HK-2 (cell line): ENCODE results near the gene DNAJC8.

Source experiments
- DNase-seq: peaks from one replicate; pipeline ENCODE4 v3.0.0-alpha.2; 2018; ENCODE audit not compliant: unreplicated experiment

The DNAJC8 gene

DNA sequence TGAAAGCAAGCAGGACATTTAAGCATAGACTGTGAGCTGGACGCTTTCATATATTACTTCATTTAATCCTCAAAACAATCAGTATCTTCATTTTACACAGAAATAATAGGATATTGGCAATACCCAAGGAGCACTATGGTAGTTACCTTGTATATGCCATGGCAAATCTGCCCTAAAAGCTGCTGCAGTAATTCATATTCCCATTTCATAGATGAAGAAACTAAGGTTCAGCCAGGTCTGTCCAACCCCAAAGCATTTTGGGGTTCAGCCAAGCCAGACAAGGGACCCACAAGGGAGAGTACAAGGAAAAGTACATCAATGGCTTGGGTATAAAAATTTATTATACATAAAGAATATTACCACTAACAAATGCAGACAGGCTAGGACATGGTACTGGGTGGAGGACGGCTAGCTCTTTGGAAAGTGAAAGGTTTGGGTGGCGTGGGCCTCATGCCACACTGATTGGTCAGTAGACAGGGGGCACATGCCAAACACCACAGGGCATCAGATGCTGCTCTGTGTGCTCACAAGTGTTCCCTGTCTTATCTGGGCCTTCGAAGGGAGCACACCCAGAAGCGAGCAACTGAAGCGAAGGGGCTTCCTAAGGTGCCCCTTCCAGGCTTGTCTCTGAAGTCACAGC lies 32.5 kb downstream of the DNAJC8 start:
- no peak for DNase-seq

DNA sequence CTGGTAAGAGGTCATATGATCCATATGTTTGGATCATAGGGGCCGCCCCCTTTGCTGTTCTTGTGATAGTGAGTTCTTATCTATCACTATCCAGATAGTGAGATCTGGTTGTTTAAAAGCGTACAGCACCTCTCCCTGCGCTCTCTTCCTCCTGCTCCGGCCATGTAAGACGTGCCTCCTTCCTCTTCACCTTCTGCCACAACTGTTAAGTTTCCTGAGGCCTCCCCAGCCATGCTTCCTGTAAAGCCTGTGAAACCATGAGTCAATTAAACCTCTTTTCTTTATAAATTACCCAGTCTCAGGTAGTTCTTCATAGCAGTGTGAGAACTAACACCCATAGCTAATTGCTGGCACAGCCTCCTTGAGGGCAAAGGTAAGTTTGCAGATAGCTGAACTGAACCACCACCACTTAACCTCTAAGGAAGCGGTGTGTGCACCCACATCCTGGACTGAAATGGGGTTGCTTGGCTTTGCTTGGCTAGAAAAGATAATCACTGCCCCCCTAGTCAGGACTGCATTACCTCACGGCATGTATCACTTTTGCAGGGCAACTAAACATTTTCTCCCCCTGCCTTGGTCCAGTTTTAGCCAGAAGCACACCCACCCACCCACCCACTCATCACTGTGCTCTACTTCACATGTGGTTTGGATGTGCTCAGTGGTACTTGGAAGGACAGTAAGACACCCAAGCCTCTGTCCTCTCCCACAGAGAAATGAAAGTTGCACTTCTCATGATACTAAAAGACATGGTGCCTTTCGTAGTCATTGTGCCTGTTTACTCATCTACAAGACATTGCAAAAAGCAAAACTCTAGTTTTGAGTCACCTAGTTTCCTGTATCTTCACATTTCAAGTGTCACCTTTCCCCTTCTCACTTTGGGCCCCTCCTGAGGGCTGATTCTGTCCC lies 33.2 kb downstream of the DNAJC8 start:
- no peak for DNase-seq

DNA sequence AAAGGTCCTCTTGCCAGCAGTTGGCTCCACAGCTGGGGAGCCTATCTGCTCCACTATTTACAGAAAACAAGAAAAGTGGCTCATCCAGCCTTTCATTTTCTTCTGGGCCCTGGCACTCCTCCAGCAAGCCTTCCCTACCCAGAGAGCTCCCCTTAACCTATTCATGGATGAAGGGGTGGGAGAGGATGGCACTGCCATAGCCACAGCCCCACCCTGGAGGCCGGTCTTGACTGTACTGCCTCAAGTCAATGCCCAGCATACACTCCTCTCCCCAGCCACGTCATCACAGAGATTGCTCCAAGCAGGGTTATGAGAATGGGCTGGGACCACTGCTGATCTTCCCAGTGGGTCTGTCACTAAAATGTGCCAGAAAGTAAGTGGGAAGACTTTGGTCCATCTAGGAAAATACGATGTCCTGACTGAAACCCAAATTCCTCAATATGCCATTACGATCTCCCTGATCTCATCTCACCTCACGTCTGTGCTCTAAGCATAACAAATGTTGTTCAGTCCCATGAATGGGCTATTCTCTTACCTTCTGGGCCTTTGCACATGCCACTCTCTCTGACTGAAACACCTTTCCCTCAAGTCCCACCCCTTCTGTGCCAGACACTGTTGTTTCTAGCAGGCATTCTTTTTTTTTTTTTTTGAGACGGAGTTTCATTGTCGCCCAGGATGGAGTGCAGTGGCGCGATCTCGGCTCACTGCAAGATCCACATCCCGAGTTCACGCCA lies 35.0 kb downstream of the DNAJC8 start:
- DNase-seq: no peak

DNA sequence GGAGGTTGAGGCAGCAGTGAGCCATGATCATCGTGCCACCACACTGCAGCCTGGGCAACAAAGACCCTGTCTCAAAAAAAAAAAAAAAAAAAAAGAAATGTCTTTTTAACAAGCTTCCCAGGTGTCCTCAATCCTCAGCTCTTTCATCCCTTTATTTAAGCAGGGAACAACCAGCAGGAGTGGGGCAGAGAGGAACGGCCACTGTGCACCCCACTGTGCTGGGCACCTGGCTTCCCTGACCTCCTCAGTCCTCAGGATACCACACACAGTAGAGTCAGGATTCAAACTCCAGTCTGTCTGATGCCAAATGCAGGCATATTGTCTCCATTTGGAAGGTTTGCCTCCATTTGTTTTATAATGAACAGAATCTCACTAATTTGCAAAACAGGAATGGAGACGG lies 36.5 kb downstream of the DNAJC8 start:
- no peak for DNase-seq

DNA sequence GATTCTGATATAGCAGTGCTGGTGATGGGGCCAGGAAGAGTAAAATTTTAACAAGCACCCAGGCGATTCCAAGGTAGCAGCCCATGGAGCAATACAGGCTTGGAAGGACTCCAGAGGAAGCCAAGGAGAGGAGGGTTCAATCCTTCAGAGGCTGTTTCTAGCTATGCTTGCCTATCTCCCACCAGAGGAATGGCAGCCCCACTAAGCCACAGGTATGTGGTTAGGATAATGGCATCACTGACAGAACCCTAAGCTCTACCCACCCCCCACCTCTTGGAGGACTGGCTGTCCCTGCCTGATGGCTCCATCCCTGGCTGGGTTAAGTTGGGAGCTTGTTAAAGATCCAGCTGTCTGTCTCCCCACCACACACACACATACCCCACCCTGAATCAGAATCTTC lies 37.0 kb downstream of the DNAJC8 start:
- DNase-seq: no peak

DNA sequence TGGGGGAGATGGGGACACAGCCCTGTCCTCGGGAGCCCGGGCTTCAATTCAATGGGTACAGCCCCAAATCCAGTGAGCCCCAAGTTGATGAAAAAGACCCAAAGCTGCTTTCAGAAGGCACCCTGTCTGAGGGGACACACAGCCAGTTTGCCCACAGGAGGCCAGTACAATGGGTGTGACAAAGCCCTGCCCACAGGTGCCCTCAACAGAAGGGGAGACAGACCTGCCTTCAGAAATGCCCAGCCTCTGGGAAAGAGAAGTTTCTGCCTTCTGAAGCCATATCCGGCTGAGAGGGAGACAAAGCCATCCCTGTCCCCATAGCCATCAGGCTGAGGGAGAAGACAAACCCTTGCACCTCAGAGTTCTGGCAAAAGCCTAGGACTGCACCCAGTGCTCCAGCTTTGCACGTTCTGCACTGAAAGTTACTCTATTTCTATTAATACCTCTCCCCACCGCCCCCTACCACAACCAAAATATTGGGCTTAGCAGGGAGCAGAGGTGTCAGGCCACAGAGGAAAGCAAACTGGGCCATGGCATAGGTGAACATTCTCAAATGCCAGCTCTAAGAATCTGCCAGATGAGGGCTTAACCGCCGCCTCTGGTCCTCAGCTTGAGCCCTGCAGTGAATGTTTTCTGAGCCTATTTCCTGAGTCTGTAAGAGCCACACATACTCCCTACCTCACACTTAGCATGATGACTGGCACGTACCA lies 38.3 kb downstream of the DNAJC8 start:
- DNase-seq: no peak

DNA sequence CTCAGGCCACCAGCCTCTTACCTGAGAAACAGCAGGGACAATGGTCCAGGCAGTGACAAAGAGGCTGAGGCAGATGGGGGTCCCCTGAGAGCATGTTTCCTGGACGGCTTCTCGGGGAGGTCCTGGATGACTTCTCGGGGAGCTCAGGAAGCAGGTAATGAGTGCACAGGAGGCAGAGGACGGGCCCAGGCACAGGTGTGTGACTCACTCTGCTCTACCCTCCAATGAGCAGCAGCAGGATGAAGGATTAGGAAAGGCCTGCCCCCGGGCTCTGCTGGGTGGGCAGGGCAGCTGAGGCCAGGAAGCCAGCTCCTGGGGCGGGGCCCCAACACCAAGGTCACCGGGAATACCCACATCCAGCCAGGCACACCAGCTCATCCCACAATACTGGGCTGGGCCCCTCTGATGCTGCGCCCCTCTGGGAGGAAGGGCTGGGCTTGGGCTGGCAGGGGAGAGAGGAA lies 39.1 kb downstream of the DNAJC8 start:
- peak; percentile 55 for DNase-seq

DNA sequence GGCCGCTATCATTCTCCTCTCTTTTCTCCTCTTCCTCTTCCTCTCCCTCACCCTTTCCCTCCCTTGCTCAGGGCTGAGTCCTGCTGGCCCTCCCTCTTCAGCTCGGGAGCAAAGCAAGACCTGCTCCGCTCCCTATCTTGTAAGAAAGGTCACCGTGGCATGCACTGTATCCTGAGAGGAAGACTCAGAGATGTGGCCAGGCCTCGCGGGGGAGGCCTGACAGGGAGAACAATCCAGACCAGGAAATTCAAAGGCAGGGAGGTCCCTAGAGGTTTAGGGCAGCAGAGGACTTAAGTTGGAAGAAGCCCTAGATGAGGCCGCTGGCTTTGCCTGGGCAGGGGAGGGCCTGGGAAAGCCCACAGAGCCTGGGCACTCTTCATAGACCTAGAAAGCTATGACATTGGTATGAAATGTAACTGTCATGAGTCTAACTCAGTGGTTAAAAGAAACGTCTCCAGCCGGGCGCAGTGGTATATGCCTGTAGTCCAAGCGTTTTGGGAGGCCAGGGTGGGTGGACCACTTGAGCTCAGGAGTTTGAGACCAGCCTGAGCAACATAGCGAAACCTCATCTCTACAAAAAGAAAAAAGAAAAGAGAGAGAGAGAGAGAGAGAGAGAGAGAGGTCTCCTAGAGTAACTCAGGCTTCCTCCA lies 41.7 kb downstream of the DNAJC8 start:
- no peak for DNase-seq

DNA sequence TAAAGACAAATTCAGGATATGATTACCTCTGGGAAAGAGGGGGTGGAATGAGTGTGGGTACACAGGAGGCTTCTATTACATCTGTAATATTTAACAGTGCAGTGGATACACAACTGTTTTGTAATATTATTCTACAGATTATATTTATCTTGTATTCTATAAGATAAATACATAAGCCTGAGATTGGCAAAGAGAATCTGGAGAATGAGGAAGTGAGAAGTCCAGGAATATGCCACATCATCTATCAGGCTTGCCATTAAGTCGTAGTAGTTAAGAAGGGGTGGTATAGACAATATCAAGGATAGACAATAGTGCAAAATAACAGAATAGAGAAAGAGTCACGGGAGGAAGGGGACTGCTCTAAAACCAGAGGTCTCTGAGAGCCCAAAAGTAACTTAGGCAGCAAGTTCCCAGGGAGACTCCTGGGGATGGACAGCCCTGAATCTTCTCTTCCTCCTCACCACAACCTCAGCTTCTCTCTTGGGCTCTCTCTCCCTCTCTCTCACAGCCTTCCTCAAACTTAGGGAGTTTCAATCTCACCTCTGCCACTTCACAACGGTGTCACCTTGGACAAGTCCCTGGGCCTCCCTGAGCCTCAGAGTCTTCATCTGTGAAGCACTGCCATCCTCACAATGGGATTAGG lies 42.4 kb downstream of the DNAJC8 start:
- DNase-seq: no peak

DNA sequence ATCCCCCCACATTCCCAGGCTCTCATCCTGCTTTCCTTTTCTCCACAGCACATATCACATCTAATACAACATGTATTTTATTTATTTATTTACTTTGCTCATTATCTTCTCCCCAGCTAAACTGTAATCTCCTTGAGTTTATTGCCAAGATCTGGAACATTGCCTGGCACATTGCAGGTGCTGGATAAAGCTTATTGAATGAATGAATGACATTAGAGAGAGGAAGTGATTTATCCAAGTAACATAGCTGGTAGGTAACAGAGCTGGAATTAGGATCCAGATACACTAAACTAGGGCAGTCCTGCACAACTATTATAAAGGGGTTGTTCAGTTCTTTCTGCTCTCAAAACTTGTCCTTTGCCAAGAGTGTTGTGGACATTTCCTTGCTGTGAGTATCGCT lies 47.8 kb downstream of the DNAJC8 start:
- DNase-seq: no peak

DNA sequence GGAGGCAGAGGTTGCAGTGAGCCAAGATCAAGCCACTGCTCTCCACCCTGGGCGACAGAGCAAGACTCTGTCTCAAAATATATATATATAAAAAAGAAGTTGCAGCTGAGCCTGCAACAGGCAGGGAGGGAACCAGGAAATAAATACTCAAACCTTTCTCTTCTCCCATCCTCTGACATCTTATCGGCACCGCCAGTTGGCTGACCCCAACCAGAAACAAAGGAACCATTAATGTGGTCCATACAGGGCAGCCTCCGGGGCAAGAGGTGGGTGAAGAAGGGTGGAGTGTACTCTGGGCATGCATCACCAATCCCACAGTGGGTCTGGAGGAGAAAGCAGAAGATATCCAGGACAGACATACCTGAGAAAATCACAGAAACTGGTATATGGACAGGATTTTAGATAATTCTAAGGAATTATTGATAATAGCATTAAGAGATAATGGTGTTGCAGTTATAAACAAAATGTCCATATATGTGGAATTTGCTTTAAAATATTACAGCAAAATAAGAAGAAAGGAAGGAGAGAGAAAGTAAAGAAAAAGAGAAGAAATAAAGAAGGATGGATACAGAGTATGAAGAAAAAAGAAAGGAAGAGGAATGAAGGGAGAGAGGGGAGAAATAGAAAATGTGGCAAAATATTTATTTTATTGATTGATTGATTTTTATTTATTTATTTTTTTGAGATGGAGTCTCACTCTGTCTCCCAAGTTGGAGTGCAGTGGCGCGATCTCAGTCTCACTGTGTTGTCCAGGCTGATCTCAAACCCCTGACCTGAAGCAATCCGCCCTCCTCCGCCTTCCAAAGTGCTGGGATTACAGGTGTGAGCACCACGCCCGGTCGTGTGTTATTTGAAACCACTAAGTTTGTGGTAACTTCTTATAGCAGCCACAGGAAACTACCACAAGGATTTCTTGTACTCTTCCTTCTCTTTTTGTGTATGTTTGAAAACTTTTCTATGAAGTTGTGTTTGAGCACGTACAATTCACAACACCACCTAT lies 52.2 kb downstream of the DNAJC8 start:
- DNase-seq: no peak

DNA sequence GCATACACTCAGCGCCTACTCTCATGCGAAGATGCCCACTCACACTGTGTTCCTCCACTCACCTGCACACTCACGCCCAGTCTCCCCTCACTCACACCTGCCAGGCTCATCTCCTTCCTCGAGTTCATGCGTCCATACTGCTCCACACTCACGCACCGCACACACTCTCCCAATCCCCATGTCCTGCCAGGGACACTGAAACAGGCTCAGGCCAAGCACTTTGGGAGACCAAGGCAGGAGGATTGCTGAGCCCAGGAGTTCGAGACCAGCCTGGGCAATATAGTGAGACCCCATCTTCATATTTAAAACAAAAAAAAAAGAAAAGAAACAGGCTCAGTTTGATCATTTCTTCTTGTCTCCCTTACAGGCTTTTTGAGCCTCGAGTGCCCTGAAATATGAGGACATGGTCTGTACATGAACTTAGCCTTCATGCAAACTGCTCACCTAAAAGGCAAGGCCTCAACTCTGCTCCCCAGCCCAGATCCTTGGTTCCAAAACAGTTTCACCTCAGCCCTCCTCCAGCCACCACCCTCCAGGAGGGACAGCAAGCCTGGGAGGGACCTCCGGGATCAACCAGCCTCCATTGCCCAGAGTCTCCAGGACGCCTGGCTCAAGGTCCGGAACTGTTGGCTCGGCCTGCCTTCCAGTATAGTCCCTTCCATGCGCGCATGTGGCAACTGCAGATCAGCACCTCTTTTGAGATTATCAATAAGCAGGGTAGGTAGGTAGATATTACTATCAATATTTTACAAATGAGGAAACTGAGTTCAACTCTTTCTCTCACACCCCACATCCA lies 53.9 kb downstream of the DNAJC8 start:
- DNase-seq: no peak

DNA sequence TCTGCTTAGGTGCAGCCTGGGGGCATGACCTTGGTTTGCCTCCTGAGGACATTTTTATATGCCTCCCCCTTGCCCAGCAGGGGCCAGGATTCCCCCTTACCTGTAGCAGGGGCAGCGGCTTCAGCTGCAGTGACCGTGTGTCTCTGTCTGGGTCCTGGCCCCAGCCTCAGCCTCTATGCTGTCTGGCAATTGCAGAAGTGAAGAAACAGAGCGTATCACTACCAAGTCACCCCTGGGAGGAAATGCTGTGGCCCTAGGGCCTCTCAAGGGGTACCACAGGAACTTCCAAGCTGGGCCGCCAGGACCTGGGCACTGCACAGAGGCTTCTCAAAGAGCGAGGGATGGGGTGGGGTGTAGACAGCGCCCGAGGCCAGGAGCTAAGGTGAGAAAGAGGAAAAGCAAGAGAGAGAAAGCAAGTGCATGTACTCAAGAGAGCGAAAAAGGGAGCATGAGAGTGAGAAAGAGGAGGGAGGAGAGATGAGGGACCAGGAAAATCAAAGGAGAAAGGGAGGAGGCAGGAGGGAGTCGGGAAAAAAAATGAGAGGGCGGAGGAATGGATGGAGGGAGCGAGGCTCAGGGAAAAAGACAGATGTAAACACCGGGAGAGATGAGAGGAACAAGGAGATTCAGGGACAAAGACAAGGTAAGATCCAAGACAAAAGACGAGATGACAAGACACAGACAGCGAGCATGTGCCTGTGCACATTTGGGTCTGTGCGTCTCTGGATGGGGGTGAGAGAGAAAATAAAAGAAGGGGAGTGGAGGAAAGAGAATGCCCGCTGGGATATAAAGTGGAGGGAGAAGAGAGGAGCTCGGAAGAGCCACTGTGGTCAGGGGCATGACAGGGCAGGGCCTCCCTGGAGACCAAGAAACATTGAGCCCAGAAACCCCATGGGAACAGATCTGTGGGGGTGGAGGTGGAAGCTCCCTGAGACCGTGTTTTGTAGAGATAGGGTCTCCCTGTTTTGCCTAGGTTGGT lies 56.0 kb downstream of the DNAJC8 start, which contains the start of gene PTAFR:
Gene PTAFR, minus strand, starts transcription at position 199 of the 979 bp plus-strand sequence. CDS start 25,669 bp downstream, outside the sequence.
- DNase-seq: no peak

DNA sequence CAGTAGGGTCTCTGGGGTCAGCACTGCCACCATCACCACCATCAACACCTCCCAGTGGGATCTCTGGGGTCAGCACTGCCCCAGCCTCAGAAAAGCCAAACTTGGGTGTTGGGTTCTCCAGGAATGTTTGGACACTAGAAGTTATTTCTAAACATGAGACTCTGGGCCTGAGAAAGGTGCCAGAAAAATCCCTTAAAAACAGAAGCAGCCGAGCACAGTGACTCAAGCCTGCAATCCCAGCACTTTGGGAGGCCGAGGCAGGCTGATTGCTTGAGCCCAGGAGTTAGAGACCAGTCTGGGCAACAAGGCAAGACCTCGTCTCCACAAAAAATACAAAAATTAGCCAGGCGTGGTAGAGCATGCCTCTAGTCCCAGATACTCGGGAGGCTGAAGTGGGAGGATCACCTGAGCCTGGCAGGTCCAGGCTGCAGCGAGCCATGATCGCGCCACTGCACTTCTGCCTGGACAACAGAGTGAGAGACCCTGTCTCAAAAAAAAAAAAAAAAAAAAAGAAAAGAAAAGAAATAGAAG lies 56.8 kb downstream of the DNAJC8 start:
- DNase-seq: no peak

DNA sequence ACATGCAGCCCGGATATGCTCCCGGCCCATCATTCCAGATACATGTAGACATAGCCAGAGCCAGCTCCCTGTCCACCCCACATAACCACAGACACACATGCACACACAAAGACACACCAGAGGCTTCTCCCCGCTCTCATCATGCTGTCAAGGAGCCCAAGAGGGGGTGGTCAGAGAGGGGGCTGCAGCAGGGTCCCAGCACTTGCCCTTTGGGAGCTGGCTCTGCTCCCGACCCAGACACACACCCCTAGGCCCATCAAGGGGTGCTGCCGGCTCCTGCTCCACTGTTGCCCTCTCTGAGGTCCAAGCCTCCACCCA lies 58.9 kb downstream of the DNAJC8 start:
- DNase-seq: no peak

DNA sequence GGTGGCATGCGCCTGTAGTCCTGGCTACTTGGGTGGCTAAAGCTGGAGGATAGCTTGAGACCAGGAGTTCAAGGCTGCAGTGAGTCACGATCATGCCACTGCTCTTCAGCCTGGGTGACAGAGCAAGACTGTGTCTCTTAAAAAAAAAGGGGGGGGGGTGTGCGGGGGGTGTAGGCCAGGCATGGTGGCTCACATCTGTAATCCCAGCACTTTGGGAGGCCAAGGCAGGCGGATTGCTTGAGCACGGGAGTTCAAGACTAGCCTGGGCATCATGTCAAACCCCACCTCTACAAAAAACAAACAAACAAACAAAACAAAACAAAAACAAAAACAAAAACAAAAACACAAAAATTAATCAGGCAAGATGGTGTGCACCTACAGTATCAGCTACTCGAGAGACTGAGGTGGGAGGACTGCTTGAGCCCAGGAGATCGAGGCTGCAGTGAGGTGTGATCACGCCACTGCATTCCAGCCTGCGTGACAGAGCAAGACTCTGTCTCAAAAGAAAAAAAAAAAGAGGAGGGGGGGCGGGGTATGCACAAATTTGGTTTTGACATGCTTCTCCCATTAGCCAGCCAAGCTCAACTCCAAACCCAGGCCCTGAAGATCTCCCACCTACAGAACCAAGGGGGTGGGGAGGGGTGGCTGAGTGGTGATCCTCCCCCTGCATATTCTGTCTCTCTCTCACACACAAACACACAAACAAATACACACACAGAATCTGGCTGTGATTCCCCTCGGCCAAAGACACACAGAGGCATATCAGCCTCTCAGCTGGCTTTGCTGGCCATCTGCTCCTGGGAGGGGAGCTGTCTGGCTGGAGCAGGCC lies 59.5 kb downstream of the DNAJC8 start:
- DNase-seq: no peak
